Measurements from ENCODE around the gene GIMAP2.

- TF ChIP-seq, protein P1, sequence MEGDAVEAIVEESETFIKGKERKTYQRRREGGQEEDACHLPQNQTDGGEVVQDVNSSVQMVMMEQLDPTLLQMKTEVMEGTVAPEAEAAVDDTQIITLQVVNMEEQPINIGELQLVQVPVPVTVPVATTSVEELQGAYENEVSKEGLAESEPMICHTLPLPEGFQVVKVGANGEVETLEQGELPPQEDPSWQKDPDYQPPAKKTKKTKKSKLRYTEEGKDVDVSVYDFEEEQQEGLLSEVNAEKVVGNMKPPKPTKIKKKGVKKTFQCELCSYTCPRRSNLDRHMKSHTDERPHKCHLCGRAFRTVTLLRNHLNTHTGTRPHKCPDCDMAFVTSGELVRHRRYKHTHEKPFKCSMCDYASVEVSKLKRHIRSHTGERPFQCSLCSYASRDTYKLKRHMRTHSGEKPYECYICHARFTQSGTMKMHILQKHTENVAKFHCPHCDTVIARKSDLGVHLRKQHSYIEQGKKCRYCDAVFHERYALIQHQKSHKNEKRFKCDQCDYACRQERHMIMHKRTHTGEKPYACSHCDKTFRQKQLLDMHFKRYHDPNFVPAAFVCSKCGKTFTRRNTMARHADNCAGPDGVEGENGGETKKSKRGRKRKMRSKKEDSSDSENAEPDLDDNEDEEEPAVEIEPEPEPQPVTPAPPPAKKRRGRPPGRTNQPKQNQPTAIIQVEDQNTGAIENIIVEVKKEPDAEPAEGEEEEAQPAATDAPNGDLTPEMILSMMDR (IDR thresholded peaks at IDR 0.05; ENCODE audit: low read length) = no peak
- TF ChIP-seq EZH2 (IDR thresholded peaks at IDR 0.05; ENCODE audit: borderline replicate concordance, low read length) = no peak
Observed at GRCh38 chr7:150734254-150734653, 48.7 kb downstream of the GIMAP2 start.

Measured in OCI-LY1 (cell line).